ENCODE data around the gene SHROOM1.

SHROOM1 gene

DNA sequence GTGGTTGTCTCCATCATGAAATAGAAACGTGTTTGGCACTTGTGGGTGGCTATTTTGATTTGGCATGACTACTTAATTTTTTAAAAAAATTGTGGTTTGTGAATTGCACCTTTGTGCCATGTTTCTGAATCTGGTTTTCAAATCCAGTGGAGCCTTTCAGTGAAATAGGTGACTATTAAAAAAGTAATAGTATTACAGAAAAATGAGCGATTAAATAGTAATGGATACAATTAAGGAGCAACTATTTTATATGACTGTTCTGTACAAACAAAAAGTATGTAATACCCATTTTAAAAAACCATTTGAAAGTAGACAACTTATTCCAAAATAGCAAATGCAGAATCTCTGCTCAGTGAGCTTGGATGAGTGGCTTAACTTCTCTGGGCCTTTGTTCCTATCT lies 14.4 kb downstream of the SHROOM1 start:
- Histone ChIP-seq H3K56ac (ENCODE audit: low read length) (no peak overlapping the region), H3K27ac (ENCODE audit: low read depth, low read length) (no peak overlapping the region), H3K23ac (ENCODE audit: low read length) (no peak overlapping the region), H4K5ac (ENCODE audit: low read length) (no peak overlapping the region), H2BK120ac (ENCODE audit: low read depth, low read length) (no peak overlapping the region), H3K4me3 (ENCODE audit: low read length) (no peak overlapping the region), H3K18ac (ENCODE audit: low read length) (no peak overlapping the region), H3K36me3 (ENCODE audit: control insufficient read depth, insufficient read depth, low read length) (no peaks in the 10 kb centered on the region), H3K4me2 (ENCODE audit: low read length) (no peak overlapping the region), H3K27me3 (ENCODE audit: insufficient read depth, low read length, poor library complexity) (peaks cover 25% of the 10 kb centered on the region), H2BK5ac (ENCODE audit: low read length) (no peak overlapping the region), H2BK15ac (replicated peaks; ENCODE audit: low read depth) (no peak overlapping the region), H3K9ac (ENCODE audit: low read length) (no peak overlapping the region), H3K79me2 (ENCODE audit: control insufficient read depth, insufficient read depth, low read length) (no peaks in the 10 kb centered on the region), H3K79me1 (ENCODE audit: low read length) (no peaks in the 10 kb centered on the region), H3K4ac (ENCODE audit: low read depth, low read length) (no peak overlapping the region), H4K8ac (ENCODE audit: low read depth, low read length) (no peak overlapping the region), H2AK5ac (ENCODE audit: low read length) (no peak overlapping the region), H3K4me1 (ENCODE audit: control insufficient read depth, low read depth, low read length) (no peaks in the 10 kb centered on the region)
- DNase-seq, result no peak
- no CpG with 5 or more reads among the region's 2 CpGs for WGBS (ENCODE audit: extremely low coverage, insufficient coverage, low lambda C conversion rate)

DNA sequence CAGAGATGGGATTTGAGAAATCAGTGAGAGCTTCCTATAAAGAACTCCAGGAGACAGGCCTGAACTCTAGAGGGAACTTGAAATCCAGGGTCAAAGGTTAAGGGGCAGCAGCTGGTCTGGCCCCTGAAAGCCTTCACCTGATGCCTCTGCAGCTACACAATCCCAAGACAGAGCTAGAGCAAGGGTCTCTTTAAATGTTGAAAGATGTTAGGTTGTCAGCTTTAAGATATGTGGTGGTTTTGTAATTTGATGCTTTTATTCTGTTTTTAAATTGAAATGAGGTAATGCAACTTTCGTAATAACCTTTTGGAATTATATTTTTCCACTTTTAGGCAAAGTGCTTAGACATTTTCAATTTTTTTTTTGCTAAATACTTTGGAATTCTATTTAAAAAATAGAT lies 15.0 kb downstream of the SHROOM1 start:
- H2BK120ac ChIP-seq (ENCODE audit: low read depth, low read length), result no peak overlapping the region
- no peak overlapping the region for H2BK5ac ChIP-seq (ENCODE audit: low read length)
- H3K79me2 ChIP-seq (ENCODE audit: control insufficient read depth, insufficient read depth, low read length), result no peaks in the 10 kb centered on the region
- no peak overlapping the region for H3K9ac ChIP-seq (ENCODE audit: low read length)
- DNase-seq, result no peak
- no peak overlapping the region for H2BK15ac ChIP-seq (replicated peaks; ENCODE audit: low read depth)
- peaks cover 25% of the 10 kb centered on the region for H3K27me3 ChIP-seq (ENCODE audit: insufficient read depth, low read length, poor library complexity)
- no peaks in the 10 kb centered on the region for H3K4me1 ChIP-seq (ENCODE audit: control insufficient read depth, low read depth, low read length)
- no peak overlapping the region for H3K4me2 ChIP-seq (ENCODE audit: low read length)
- H3K79me1 ChIP-seq (ENCODE audit: low read length), result no peaks in the 10 kb centered on the region
- no CpG with 5 or more reads among the region's 1 CpG for WGBS (ENCODE audit: extremely low coverage, insufficient coverage, low lambda C conversion rate)
- H3K56ac ChIP-seq (ENCODE audit: low read length), result no peak overlapping the region
- no peak overlapping the region for H4K5ac ChIP-seq (ENCODE audit: low read length)
- H3K18ac ChIP-seq (ENCODE audit: low read length), result no peak overlapping the region
- H3K36me3 ChIP-seq (ENCODE audit: control insufficient read depth, insufficient read depth, low read length), result no peaks in the 10 kb centered on the region
- H3K4ac ChIP-seq (ENCODE audit: low read depth, low read length), result no peak overlapping the region
- no peak overlapping the region for H4K8ac ChIP-seq (ENCODE audit: low read depth, low read length)
- H3K4me3 ChIP-seq (ENCODE audit: low read length), result no peak overlapping the region
- H2AK5ac ChIP-seq (ENCODE audit: low read length), result no peak overlapping the region
- no peak overlapping the region for H3K23ac ChIP-seq (ENCODE audit: low read length)
- no peak overlapping the region for H3K27ac ChIP-seq (ENCODE audit: low read depth, low read length)

GRCh38 chr5:132814503-132815294 lies 15.7 kb downstream of the SHROOM1 start:
- peak; percentile 65 for DNase-seq

DNA sequence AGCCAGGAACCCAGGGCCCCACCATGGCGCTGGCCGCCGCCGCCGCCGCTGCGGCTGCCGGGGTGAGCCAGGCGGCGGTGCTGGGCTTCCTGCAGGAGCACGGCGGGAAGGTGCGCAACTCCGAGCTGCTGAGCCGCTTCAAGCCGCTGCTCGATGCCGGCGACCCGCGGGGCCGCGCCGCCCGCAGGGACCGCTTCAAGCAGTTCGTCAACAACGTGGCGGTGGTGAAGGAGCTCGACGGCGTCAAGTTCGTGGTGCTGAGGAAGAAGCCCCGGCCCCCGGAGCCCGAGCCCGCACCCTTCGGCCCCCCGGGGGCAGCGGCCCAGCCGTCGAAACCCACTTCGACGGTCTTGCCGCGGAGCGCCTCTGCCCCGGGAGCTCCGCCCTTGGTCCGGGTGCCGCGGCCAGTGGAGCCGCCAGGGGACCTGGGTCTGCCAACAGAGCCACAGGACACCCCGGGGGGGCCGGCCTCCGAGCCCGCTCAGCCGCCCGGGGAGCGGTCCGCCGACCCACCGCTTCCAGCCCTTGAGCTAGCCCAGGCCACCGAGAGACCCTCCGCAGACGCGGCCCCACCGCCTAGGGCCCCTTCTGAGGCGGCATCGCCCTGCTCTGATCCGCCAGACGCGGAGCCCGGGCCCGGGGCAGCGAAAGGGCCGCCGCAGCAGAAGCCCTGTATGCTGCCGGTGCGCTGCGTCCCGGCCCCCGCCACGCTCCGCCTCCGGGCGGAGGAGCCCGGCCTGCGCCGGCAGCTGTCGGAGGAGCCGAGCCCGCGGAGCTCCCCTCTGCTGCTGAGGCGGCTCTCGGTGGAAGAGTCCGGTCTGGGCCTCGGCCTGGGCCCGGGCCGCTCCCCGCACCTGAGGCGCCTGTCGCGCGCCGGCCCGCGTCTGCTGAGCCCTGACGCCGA lies 16.6 kb downstream of the SHROOM1 start:
- Histone ChIP-seq H3K79me2 (ENCODE audit: control insufficient read depth, insufficient read depth, low read length) (no peaks in the 10 kb centered on the region), H4K5ac (ENCODE audit: low read length) (no peak overlapping the region)
- peak; percentile 61 for DNase-seq

More at GRCh38 chr5:132814503-132815294, 15.7 kb downstream of the SHROOM1 start:
- Histone ChIP-seq H3K79me2 (ENCODE audit: control insufficient read depth, insufficient read depth, low read length) (no peaks in the 10 kb centered on the region), H3K27me3 (ENCODE audit: insufficient read depth, low read length, poor library complexity) (peaks cover 25% of the 10 kb centered on the region), H3K27ac (ENCODE audit: low read depth, low read length) (no peak overlapping the region), H2BK120ac (ENCODE audit: low read depth, low read length) (no peak overlapping the region), H3K56ac (ENCODE audit: low read length) (peak overlapping the region; percentile 46), H2BK5ac (ENCODE audit: low read length) (no peak overlapping the region), H3K4ac (ENCODE audit: low read depth, low read length) (no peak overlapping the region), H3K18ac (ENCODE audit: low read length) (no peak overlapping the region), H3K4me1 (ENCODE audit: control insufficient read depth, low read depth, low read length) (no peaks in the 10 kb centered on the region), H3K23ac (ENCODE audit: low read length) (peak overlapping the region; percentile 85), H4K5ac (ENCODE audit: low read length) (no peak overlapping the region), H2AK5ac (ENCODE audit: low read length) (no peak overlapping the region), H3K79me1 (ENCODE audit: low read length) (no peaks in the 10 kb centered on the region), H3K4me2 (ENCODE audit: low read length) (peak overlapping the region; percentile 34), H3K36me3 (ENCODE audit: control insufficient read depth, insufficient read depth, low read length) (no peaks in the 10 kb centered on the region), H3K9ac (ENCODE audit: low read length) (peak overlapping the region; percentile 24), H3K4me3 (ENCODE audit: low read length) (no peak overlapping the region), H2BK15ac (replicated peaks; ENCODE audit: low read depth) (no peak overlapping the region), H4K8ac (ENCODE audit: low read depth, low read length) (no peak overlapping the region)
- WGBS (ENCODE audit: extremely low coverage, insufficient coverage, low lambda C conversion rate), result no CpG with 5 or more reads among the region's 81 CpGs

DNA sequence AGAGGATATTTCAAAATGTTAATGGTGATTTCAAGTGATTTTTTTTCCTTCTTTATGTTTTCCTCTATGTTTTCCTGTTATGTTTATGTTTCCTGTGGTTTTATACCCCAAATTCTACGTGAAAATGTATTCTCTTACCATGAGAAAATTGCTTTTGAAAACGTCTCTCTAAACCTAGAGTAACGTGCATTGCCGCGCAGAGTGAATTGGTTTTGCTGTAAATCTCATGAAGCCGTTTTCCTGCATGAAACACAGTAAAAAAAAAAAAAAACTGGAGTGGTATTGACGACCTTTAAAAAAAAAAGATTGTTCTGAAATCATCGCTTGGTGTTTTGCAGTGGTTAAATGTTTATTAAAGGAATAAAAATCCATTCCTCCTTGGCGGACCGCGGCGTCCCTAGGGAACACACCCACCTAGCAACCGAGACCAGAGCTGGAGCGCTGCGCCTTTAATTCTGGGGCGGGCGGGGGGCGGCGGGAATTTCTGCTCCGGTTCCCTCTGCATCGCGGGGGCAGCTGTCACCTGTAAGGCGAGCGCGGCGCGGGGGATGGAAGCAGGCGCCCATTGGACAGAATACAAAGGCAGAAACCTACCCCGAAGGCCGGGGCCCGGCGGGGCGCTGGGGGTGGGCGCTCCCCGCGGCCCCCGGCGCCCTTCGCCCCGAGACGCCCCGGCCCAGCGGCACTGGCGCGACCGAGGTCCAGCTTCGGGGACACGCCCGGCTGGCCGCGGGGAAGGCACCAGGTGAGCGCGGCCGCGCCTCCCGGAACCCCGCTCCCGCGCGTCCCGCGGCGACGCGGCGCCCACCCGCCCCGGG lies 17.5 kb downstream of the SHROOM1 start, which contains the start of gene SOWAHA:
SOWAHA (plus strand) TSS at position 522 of the 818 bp plus-strand sequence. CDS start 320 bp downstream, outside the sequence.
- no peak for DNase-seq
- no peak within 1 kb of the TSS for H2AK5ac ChIP-seq (ENCODE audit: low read length)
- H3K4me2 ChIP-seq (ENCODE audit: low read length), result peak within 1 kb of the TSS; percentile 34
- H2BK5ac ChIP-seq (ENCODE audit: low read length), result no peak within 1 kb of the TSS
- no peak within 1 kb of the TSS for H3K9ac ChIP-seq (ENCODE audit: low read length)
- no peak within 1 kb of the TSS for H3K56ac ChIP-seq (ENCODE audit: low read length)
- H3K23ac ChIP-seq (ENCODE audit: low read length), result no peak within 1 kb of the TSS
- H3K79me1 ChIP-seq (ENCODE audit: low read length), result no peaks in the 10 kb centered on the region
- no peak within 1 kb of the TSS for H4K5ac ChIP-seq (ENCODE audit: low read length)
- H3K4ac ChIP-seq (ENCODE audit: low read depth, low read length), result no peak within 1 kb of the TSS
- H3K18ac ChIP-seq (ENCODE audit: low read length), result no peak within 1 kb of the TSS
- no peaks in the 10 kb centered on the region for H3K4me1 ChIP-seq (ENCODE audit: control insufficient read depth, low read depth, low read length)
- H4K8ac ChIP-seq (ENCODE audit: low read depth, low read length), result no peak within 1 kb of the TSS
- no peaks in the 10 kb centered on the region for H3K79me2 ChIP-seq (ENCODE audit: control insufficient read depth, insufficient read depth, low read length)
- H3K36me3 ChIP-seq (ENCODE audit: control insufficient read depth, insufficient read depth, low read length), result no peaks in the 10 kb centered on the region
- no CpG with 5 or more reads among the region's 68 CpGs for WGBS (ENCODE audit: extremely low coverage, insufficient coverage, low lambda C conversion rate)
- H3K27me3 ChIP-seq (ENCODE audit: insufficient read depth, low read length, poor library complexity), result peaks cover 25% of the 10 kb centered on the region
- no peak within 1 kb of the TSS for H2BK15ac ChIP-seq (replicated peaks; ENCODE audit: low read depth)
- no peak within 1 kb of the TSS for H2BK120ac ChIP-seq (ENCODE audit: low read depth, low read length)
- no peak within 1 kb of the TSS for H3K4me3 ChIP-seq (ENCODE audit: low read length)
- H3K27ac ChIP-seq (ENCODE audit: low read depth, low read length), result no peak within 1 kb of the TSS

More for the DNA sequence above, 16.6 kb downstream of the SHROOM1 start:
- peaks cover 25% of the 10 kb centered on the region for H3K27me3 ChIP-seq (ENCODE audit: insufficient read depth, low read length, poor library complexity)
- no peak overlapping the region for H2BK5ac ChIP-seq (ENCODE audit: low read length)
- H3K4me2 ChIP-seq (ENCODE audit: low read length), result peak overlapping the region; percentile 34
- no peak overlapping the region for H2BK120ac ChIP-seq (ENCODE audit: low read depth, low read length)
- no peaks in the 10 kb centered on the region for H3K4me1 ChIP-seq (ENCODE audit: control insufficient read depth, low read depth, low read length)
- WGBS (ENCODE audit: extremely low coverage, insufficient coverage, low lambda C conversion rate), result no CpG with 5 or more reads among the region's 110 CpGs
- H3K36me3 ChIP-seq (ENCODE audit: control insufficient read depth, insufficient read depth, low read length), result no peaks in the 10 kb centered on the region
- no peak overlapping the region for H3K23ac ChIP-seq (ENCODE audit: low read length)
- H2BK15ac ChIP-seq (replicated peaks; ENCODE audit: low read depth), result no peak overlapping the region
- H3K79me1 ChIP-seq (ENCODE audit: low read length), result no peaks in the 10 kb centered on the region
- peak overlapping the region; percentile 46 for H3K56ac ChIP-seq (ENCODE audit: low read length)
- H2AK5ac ChIP-seq (ENCODE audit: low read length), result no peak overlapping the region
- H3K4me3 ChIP-seq (ENCODE audit: low read length), result no peak overlapping the region
- H3K4ac ChIP-seq (ENCODE audit: low read depth, low read length), result no peak overlapping the region
- H3K27ac ChIP-seq (ENCODE audit: low read depth, low read length), result no peak overlapping the region
- H4K8ac ChIP-seq (ENCODE audit: low read depth, low read length), result no peak overlapping the region
- no peak overlapping the region for H3K18ac ChIP-seq (ENCODE audit: low read length)
- peak overlapping the region; percentile 24 for H3K9ac ChIP-seq (ENCODE audit: low read length)
